SK-N-MC (cell line): ENCODE data around the gene HGS.

Experiments
- EZH2 ChIP-seq: fragments of 200-600 bp; sonication (generic); IDR thresholded peaks from one replicate; pipeline ENCODE4 v1.6.1; 2017; ENCODE audit warnings: antibody characterized with exemption
- FOXP2 ChIP-seq: optimal IDR thresholded peaks from 2 replicates; pipeline ENCODE3; 2011; ENCODE audit warnings: mild to moderate bottlenecking, moderate library complexity; ENCODE audit not compliant: insufficient read depth; ENCODE audit errors: extremely low read length, control extremely low read depth
- POLR2AphosphoS5 ChIP-seq: IDR thresholded peaks from 2 replicates; pipeline ENCODE4 v1.6.1; 2012; ENCODE audit warnings: mild to moderate bottlenecking, low read depth, low read length, borderline replicate concordance

DNA sequence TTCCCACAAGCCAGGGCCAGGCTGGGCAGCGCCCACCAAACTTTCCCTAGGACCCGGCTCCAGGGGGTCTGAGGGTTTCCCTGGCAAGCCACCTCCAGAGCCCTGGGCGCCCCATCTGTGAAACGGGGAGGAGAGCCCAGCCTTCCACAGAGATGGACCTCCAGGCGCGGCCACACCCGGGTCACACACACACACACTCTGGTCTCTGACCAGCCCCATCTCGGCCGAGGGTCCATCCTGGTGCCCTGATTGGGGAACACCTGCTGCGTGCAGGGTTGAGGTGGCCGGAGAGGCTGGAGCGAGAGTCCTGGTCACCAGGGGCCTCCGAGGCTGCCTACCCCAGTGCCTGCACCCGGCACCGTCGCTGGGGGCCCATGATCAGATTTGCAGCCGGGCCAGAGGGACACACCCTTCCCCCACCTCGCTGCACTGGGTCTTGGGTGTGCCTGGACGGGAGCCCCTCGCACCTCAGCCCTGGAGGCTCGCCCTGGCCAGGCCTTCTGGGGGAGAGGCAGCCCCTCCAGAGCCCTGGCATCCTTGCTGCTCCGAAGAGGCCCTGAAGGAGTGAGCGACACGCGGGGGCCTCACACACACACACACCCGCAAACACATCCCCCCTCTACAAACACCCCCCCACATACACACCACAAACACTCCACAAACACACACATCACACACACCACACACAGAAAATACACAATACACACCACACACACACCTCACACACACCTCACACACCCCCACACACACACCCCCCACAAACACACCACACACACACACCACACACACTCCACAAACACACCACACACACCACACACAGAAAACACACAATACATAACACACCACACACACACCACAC is 58.0 kb downstream of the HGS start:
- TF ChIP-seq EZH2 (no peak), POLR2AphosphoS5 (no peak), FOXP2 (no peak)
